ENCODE data around the gene MAPK8. TPM values are rescaled to one million over a fixed set of nuclear protein-coding genes. Genes with fewer than 3 reads are reported as not detected.

The MAPK8 gene
- total and polyA plus RNA-seq, 9 of the 15 experiments (the other 6 are each of a cell fraction or from before 2014, with no cell fraction given): 6.4 to 159 (median 71.0) TPM

DNA sequence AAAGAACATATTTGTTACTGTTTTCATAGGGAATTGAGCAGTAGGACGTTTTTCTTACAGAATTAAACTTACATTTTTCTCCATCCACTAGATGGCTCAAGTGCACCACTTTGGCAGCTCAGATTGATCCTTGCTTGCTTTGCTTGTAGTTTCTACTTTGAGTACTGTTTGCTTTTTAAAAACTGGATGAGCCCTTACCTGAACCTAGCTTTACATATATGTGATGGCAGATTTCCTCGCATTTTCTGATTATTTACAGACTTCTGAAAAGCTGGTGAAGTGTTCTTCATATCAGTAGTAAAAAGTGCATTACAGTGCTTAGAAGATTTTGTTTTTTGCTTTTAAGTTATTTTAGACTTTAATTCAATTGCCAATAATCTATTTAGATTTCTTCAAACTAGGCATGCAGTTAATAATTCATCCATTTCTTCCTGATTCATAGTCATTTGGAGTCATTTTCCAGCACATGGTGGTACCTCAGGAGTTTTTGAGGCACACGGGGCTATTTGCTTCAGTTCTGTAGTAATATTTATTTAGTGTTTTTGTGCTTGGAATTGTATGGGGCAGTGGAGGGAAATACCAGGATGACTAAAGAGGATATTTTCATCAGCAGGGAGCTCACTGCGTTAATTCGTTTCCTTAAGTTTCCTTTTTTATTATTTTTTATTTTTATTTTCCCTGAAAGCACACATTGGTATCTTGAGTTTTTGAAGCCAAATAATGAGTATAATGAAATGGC lies 57.3 kb downstream of the MAPK8 start (continued):
- no peak for TF ChIP-seq ZC3H4 (CRISPR knock-in tag; IDR thresholded peaks at IDR 0.05; ENCODE audit: borderline replicate concordance)
- TF ChIP-seq, protein P1, sequence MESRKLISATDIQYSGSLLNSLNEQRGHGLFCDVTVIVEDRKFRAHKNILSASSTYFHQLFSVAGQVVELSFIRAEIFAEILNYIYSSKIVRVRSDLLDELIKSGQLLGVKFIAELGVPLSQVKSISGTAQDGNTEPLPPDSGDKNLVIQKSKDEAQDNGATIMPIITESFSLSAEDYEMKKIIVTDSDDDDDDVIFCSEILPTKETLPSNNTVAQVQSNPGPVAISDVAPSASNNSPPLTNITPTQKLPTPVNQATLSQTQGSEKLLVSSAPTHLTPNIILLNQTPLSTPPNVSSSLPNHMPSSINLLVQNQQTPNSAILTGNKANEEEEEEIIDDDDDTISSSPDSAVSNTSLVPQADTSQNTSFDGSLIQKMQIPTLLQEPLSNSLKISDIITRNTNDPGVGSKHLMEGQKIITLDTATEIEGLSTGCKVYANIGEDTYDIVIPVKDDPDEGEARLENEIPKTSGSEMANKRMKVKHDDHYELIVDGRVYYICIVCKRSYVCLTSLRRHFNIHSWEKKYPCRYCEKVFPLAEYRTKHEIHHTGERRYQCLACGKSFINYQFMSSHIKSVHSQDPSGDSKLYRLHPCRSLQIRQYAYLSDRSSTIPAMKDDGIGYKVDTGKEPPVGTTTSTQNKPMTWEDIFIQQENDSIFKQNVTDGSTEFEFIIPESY (CRISPR knock-in tag; IDR thresholded peaks at IDR 0.05): no peak
- no peak for TF ChIP-seq TCF7 (IDR thresholded peaks at IDR 0.05; ENCODE audit: borderline replicate concordance)
- TF ChIP-seq BCL6 (CRISPR knock-in tag; IDR thresholded peaks at IDR 0.05): no peak
- TF ChIP-seq, protein P2, sequence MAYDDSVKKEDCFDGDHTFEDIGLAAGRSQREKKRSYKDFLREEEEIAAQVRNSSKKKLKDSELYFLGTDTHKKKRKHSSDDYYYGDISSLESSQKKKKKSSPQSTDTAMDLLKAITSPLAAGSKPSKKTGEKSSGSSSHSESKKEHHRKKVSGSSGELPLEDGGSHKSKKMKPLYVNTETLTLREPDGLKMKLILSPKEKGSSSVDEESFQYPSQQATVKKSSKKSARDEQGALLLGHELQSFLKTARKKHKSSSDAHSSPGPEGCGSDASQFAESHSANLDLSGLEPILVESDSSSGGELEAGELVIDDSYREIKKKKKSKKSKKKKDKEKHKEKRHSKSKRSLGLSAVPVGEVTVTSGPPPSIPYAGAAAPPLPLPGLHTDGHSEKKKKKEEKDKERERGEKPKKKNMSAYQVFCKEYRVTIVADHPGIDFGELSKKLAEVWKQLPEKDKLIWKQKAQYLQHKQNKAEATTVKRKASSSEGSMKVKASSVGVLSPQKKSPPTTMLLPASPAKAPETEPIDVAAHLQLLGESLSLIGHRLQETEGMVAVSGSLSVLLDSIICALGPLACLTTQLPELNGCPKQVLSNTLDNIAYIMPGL (CRISPR knock-in tag; IDR thresholded peaks at IDR 0.05): no peak
- TF ChIP-seq PURB (CRISPR knock-in tag; IDR thresholded peaks at IDR 0.05; ENCODE audit: low read depth): no peak
- TF ChIP-seq, protein P3, sequence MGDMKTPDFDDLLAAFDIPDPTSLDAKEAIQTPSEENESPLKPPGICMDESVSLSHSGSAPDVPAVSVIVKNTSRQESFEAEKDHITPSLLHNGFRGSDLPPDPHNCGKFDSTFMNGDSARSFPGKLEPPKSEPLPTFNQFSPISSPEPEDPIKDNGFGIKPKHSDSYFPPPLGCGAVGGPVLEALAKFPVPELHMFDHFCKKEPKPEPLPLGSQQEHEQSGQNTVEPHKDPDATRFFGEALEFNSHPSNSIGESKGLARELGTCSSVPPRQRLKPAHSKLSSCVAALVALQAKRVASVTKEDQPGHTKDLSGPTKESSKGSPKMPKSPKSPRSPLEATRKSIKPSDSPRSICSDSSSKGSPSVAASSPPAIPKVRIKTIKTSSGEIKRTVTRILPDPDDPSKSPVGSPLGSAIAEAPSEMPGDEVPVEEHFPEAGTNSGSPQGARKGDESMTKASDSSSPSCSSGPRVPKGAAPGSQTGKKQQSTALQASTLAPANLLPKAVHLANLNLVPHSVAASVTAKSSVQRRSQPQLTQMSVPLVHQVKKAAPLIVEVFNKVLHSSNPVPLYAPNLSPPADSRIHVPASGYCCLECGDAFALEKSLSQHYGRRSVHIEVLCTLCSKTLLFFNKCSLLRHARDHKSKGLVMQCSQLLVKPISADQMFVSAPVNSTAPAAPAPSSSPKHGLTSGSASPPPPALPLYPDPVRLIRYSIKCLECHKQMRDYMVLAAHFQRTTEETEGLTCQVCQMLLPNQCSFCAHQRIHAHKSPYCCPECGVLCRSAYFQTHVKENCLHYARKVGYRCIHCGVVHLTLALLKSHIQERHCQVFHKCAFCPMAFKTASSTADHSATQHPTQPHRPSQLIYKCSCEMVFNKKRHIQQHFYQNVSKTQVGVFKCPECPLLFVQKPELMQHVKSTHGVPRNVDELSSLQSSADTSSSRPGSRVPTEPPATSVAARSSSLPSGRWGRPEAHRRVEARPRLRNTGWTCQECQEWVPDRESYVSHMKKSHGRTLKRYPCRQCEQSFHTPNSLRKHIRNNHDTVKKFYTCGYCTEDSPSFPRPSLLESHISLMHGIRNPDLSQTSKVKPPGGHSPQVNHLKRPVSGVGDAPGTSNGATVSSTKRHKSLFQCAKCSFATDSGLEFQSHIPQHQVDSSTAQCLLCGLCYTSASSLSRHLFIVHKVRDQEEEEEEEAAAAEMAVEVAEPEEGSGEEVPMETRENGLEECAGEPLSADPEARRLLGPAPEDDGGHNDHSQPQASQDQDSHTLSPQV (IDR thresholded peaks at IDR 0.05): peak; percentile 63; the same call in 1 of the 2 replicates
- TF ChIP-seq TAF15 (IDR thresholded peaks at IDR 0.05; ENCODE audit: low read depth, low read length): no peak
- TF ChIP-seq ZNF143 (CRISPR knock-in tag; IDR thresholded peaks at IDR 0.05): no peak
- 0 out of 2 replicates have a peak, but pooled peaks have one; percentile 11 for TF ChIP-seq NFRKB (IDR thresholded peaks at IDR 0.05; ENCODE audit: low read depth)
- no peak for TF ChIP-seq SRSF7 (optimal IDR thresholded peaks at IDR 0.05; ENCODE audit: low read depth, low read length)
- TF ChIP-seq POLR2G (IDR thresholded peaks at IDR 0.05; ENCODE audit: low read depth, low read length): no peak
- TF ChIP-seq, protein P4, sequence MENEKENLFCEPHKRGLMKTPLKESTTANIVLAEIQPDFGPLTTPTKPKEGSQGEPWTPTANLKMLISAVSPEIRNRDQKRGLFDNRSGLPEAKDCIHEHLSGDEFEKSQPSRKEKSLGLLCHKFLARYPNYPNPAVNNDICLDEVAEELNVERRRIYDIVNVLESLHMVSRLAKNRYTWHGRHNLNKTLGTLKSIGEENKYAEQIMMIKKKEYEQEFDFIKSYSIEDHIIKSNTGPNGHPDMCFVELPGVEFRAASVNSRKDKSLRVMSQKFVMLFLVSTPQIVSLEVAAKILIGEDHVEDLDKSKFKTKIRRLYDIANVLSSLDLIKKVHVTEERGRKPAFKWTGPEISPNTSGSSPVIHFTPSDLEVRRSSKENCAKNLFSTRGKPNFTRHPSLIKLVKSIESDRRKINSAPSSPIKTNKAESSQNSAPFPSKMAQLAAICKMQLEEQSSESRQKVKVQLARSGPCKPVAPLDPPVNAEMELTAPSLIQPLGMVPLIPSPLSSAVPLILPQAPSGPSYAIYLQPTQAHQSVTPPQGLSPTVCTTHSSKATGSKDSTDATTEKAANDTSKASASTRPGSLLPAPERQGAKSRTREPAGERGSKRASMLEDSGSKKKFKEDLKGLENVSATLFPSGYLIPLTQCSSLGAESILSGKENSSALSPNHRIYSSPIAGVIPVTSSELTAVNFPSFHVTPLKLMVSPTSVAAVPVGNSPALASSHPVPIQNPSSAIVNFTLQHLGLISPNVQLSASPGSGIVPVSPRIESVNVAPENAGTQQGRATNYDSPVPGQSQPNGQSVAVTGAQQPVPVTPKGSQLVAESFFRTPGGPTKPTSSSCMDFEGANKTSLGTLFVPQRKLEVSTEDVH (IDR thresholded peaks at IDR 0.05; ENCODE audit: low read depth, partially characterized antibody): no peak
- TF ChIP-seq, protein P5, sequence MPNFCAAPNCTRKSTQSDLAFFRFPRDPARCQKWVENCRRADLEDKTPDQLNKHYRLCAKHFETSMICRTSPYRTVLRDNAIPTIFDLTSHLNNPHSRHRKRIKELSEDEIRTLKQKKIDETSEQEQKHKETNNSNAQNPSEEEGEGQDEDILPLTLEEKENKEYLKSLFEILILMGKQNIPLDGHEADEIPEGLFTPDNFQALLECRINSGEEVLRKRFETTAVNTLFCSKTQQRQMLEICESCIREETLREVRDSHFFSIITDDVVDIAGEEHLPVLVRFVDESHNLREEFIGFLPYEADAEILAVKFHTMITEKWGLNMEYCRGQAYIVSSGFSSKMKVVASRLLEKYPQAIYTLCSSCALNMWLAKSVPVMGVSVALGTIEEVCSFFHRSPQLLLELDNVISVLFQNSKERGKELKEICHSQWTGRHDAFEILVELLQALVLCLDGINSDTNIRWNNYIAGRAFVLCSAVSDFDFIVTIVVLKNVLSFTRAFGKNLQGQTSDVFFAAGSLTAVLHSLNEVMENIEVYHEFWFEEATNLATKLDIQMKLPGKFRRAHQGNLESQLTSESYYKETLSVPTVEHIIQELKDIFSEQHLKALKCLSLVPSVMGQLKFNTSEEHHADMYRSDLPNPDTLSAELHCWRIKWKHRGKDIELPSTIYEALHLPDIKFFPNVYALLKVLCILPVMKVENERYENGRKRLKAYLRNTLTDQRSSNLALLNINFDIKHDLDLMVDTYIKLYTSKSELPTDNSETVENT (CRISPR knock-in tag; IDR thresholded peaks at IDR 0.05): no peak

All from K562 (cell line).